Measurements from ENCODE around the gene TAF11L14.
"Not testable (repeated sequence)": the region's sequence is repeated elsewhere in the genome, so short reads cannot be mapped to it uniquely, and the experiment has no call there.

The TAF11L14 gene

GRCh38 chr5:17634160-17634559 is at the start of gene TAF11L14:
TAF11L14 (plus strand) TSS chr5:17634460.
- DNase-seq = no peak

GRCh38 chr5:17585658-17586057 is 48.6 kb upstream of the TAF11L14 start, which contains the start of gene TAF11L7:
TAF11L7 (minus strand) TSS chr5:17585758.
- not testable (repeated sequence) for DNase-seq

GRCh38 chr5:17590860-17591259 is 43.4 kb upstream of the TAF11L14 start, which contains the start of gene TAF11L8:
TAF11L8 (minus strand) TSS chr5:17590960.
- DNase-seq = not testable (repeated sequence)

GRCh38 chr5:17594255-17594654 is 40.0 kb upstream of the TAF11L14 start, which contains the start of gene TAF11L9:
TAF11L9 (minus strand) TSS chr5:17594394.
- not testable (repeated sequence) for DNase-seq

- DNase-seq = not testable (repeated sequence)
Observed at GRCh38 chr5:17597728-17598127, 36.5 kb upstream of the TAF11L14 start, which contains the start of gene TAF11L10. TAF11L10 (minus strand) TSS chr5:17597828.

GRCh38 chr5:17603880-17604279 is 30.4 kb upstream of the TAF11L14 start, which contains the start of gene TAF11L11:
TAF11L11 (plus strand) TSS chr5:17604183.
- DNase-seq = not testable (repeated sequence)

GRCh38 chr5:17604951-17605350 is 29.3 kb upstream of the TAF11L14 start:
- DNase-seq = no peak

- DNase-seq = not testable (repeated sequence)
Observed at GRCh38 chr5:17607461-17607860, 26.8 kb upstream of the TAF11L14 start.

- DNase-seq = not testable (repeated sequence)
Observed at GRCh38 chr5:17610092-17610491, 24.2 kb upstream of the TAF11L14 start, which contains the start of gene TAF11L12. TAF11L12 (plus strand) TSS chr5:17610392.

- no peak for DNase-seq
Observed at GRCh38 chr5:17614872-17615605, 19.2 kb upstream of the TAF11L14 start.

GRCh38 chr5:17619354-17619753 is 14.9 kb upstream of the TAF11L14 start:
- DNase-seq = no peak

- DNase-seq = no peak
Observed at GRCh38 chr5:17620627-17621026, 13.6 kb upstream of the TAF11L14 start.

- DNase-seq = no peak
Observed at GRCh38 chr5:17625686-17626085, 8.6 kb upstream of the TAF11L14 start.

- not testable (repeated sequence) for DNase-seq
Observed at GRCh38 chr5:17631788-17632187, 2.5 kb upstream of the TAF11L14 start, which contains the start of gene TAF11L13. TAF11L13 (plus strand) TSS chr5:17632088.

GRCh38 chr5:17649232-17649631 is 15.0 kb downstream of the TAF11L14 start:
- DNase-seq = not testable (repeated sequence)

- not testable (repeated sequence) for DNase-seq
Observed at GRCh38 chr5:17655201-17655759, 21.0 kb downstream of the TAF11L14 start.

GRCh38 chr5:17655921-17656320 is 21.7 kb downstream of the TAF11L14 start:
- no peak for DNase-seq

GRCh38 chr5:17663182-17663581 is 28.9 kb downstream of the TAF11L14 start:
- no peak for DNase-seq

GRCh38 chr5:17665836-17666235 is 31.6 kb downstream of the TAF11L14 start:
- DNase-seq = no peak

- DNase-seq = no peak
Observed at GRCh38 chr5:17666726-17667235, 32.5 kb downstream of the TAF11L14 start.

- DNase-seq = no peak
Observed at GRCh38 chr5:17670353-17670752, 36.1 kb downstream of the TAF11L14 start.

GRCh38 chr5:17678751-17679324 is 44.6 kb downstream of the TAF11L14 start:
- no peak for DNase-seq

- no peak for DNase-seq
Observed at GRCh38 chr5:17679597-17680203, 45.4 kb downstream of the TAF11L14 start.
